Measurements from ENCODE around the gene LRRFIP1. TPM values are rescaled to one million over a fixed set of nuclear protein-coding genes. Genes with fewer than 3 reads are reported as not detected.
A peak's percentile ranks its signal among the peaks of the same experiment; 100 is the strongest.

LRRFIP1 gene
- total and polyA plus RNA-seq, 12 donors = 18.7 to 79.7 (median 51.8) TPM

GRCh38 chr2:237699870-237700511 is 72.6 kb downstream of the LRRFIP1 start:
- intact Hi-C loops (cut with DNase I) = loop anchor here in 1 of 2 donors (5.0 kb wide), 1 partner anchor 37 kb away; no protein-coding TSS in a partner anchor
- no peaks in the 10 kb centered on the region for H3K27me3 ChIP-seq
- peaks cover 57 to 100% of the 10 kb centered on the region in 2 donors for H3K4me1 ChIP-seq (replicated peaks in 1 of 2)
- peak overlapping the region in 2 of 5 donors; percentile 65 to 82 for H3K27ac ChIP-seq
- no peak for TF ChIP-seq CTCF (IDR thresholded peaks at IDR 0.05)
- no peak for TF ChIP-seq POLR2A (IDR thresholded peaks at IDR 0.05)
- no peaks in the 10 kb centered on the region for H3K36me3 ChIP-seq (replicated peaks in 1 of 2)
- H3K9me3 ChIP-seq (replicated peaks in 1 of 3) = no peaks in the 10 kb centered on the region
- WGBS, 4 donors = 80 to 87% (median 82%) methylated on average over 17 to 19 of the region's 19 CpGs
- no peak overlapping the region for H3K4me3 ChIP-seq
- peak in 1 of 7 donors; percentile 51 for DNase-seq

- 43 to 59% (median 49%) methylated on average over 7 to 13 of the region's 13 CpGs for WGBS, 4 donors
- intact Hi-C loops (cut with DNase I) = loop anchor here in 1 of 2 donors (5.0 kb wide), 1 partner anchor 37 kb away; no protein-coding TSS in a partner anchor
- Histone ChIP-seq H3K27me3 (no peaks in the 10 kb centered on the region), H3K36me3 (replicated peaks in 1 of 2) (no peaks in the 10 kb centered on the region), H3K4me1 (replicated peaks in 1 of 2) (peaks cover 55 to 100% of the 10 kb centered on the region in 2 donors), H3K9me3 (replicated peaks in 1 of 3) (no peaks in the 10 kb centered on the region), H3K4me3 (no peak overlapping the region), H3K27ac (peak overlapping the region in 2 of 5 donors; percentile 65 to 82)
- peak in 2 of 7 donors; percentile 28 to 75 for DNase-seq
- TF ChIP-seq CTCF (IDR thresholded peaks at IDR 0.05) = no peak
- TF ChIP-seq POLR2A (IDR thresholded peaks at IDR 0.05) = no peak
Observed at GRCh38 chr2:237700512-237701032, 73.2 kb downstream of the LRRFIP1 start.

- H3K27ac ChIP-seq = peak overlapping the region in 2 of 5 donors; percentile 82
- H3K4me3 ChIP-seq = no peak overlapping the region
- no peaks in the 10 kb centered on the region for H3K27me3 ChIP-seq
- no peaks in the 10 kb centered on the region for H3K9me3 ChIP-seq (replicated peaks in 1 of 3)
- H3K36me3 ChIP-seq (replicated peaks in 1 of 2) = no peaks in the 10 kb centered on the region
- peaks cover 51 to 93% of the 10 kb centered on the region in 2 donors for H3K4me1 ChIP-seq (replicated peaks in 1 of 2)
- WGBS, 4 donors = 65 to 85% (median 83%) methylated on average over 12 to 17 of the region's 17 CpGs
- intact Hi-C loops (cut with DNase I) = loop anchor here in 1 of 2 donors (5.0 kb wide), 1 partner anchor 36 kb away; no protein-coding TSS in a partner anchor
- TF ChIP-seq CTCF (IDR thresholded peaks at IDR 0.05) (no peak), POLR2A (IDR thresholded peaks at IDR 0.05) (no peak)
- peak in 1 of 7 donors; percentile 46 for DNase-seq
Observed at GRCh38 chr2:237701033-237701858, 73.9 kb downstream of the LRRFIP1 start.

Data from adrenal gland (tissue), 12 donors.